Inflammatory macrophage treated with lipopolysaccharide for 1 hour (primary cell): ENCODE measurements around the gene VIT.

Experiments
- DNase-seq, 2 donors: peaks; one replicate each; pipeline ENCODE4 v3.0.0-alpha.2; 2020 to 2022

Gene VIT, protein sequence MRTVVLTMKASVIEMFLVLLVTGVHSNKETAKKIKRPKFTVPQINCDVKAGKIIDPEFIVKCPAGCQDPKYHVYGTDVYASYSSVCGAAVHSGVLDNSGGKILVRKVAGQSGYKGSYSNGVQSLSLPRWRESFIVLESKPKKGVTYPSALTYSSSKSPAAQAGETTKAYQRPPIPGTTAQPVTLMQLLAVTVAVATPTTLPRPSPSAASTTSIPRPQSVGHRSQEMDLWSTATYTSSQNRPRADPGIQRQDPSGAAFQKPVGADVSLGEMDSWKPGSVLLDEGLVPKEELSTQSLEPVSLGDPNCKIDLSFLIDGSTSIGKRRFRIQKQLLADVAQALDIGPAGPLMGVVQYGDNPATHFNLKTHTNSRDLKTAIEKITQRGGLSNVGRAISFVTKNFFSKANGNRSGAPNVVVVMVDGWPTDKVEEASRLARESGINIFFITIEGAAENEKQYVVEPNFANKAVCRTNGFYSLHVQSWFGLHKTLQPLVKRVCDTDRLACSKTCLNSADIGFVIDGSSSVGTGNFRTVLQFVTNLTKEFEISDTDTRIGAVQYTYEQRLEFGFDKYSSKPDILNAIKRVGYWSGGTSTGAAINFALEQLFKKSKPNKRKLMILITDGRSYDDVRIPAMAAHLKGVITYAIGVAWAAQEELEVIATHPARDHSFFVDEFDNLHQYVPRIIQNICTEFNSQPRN

DNA sequence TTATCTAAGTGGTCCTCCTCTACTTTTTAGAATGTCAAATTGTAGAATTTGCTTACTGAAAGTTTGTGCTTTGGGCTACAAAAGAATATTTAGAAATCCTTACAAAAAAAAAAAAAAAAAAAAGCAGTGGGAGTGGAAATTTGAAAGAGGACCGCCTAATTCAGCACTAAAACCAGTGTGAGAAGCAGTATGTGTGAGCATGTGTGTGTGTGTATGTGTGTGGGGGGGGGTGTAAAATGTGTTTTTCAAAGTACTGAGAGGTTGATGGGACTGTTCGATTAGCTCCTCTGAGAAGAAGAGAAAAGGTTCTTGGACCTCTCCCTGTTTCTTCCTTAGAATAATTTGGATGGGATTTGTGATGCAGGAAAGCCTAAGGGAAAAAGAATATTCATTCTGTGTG is at the start of gene VIT:
TSS of gene VIT (plus strand) at position 175 of the 400 bp plus-strand sequence. CDS start 19,664 bp downstream, outside the sequence.
- DNase-seq, result no peak

DNA sequence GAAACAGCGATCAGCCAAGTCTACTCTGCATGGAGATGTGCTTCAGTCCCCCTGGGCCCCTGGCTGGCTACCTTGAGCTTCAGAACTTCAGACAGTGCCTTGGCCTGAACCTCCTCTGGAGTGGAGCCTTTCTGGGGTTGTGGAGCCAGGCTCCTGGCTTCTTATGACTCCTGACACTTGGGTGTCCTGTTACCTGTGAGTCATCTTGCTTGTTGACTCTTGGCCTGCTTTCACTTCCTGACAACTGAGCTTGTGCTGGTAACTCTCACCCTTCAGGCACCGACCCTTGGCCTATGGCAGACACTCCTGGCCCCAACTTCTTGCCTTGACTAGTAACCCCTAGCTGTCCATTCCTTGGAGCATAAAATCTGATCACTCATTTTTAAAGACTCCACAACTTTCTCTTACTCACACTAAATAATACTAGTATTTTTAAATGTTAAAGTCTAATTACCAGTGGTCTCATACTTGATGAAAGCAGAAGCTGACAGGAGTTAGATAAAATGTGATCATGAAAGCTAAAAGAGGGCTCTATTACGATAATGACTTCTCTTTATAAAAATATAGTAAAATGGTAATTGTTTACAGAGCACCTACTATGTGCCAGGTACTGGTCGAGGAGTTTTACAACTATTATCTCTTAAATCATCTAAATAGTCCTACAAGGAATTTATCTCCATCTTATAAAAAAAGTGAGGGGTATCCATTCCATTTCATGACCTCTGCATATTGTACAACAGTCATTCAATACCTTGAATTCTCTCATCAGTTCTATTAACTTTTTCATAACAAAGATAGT is 46.3 kb upstream of the VIT start:
- peak; percentile 5 to 36 for DNase-seq

DNA sequence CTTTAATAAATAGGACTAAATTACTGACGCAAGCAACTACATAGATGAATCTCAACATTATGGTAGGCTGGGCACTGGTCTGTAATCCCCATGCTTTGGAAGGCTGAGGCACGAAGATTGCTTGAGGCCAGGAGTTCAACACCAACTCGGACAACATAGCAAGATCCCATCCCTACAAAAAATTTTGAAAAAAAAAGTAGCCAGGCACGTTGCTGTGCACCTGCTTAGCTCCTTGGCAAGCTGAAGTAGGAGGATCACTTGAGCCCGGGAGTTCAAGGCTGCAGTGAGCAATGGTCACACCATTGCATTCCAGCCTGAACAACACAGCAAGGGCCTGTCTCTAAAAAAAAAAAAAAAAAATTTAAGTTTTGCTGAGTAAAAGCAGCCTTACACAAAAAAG is 43.4 kb upstream of the VIT start:
- DNase-seq, result no peak

DNA sequence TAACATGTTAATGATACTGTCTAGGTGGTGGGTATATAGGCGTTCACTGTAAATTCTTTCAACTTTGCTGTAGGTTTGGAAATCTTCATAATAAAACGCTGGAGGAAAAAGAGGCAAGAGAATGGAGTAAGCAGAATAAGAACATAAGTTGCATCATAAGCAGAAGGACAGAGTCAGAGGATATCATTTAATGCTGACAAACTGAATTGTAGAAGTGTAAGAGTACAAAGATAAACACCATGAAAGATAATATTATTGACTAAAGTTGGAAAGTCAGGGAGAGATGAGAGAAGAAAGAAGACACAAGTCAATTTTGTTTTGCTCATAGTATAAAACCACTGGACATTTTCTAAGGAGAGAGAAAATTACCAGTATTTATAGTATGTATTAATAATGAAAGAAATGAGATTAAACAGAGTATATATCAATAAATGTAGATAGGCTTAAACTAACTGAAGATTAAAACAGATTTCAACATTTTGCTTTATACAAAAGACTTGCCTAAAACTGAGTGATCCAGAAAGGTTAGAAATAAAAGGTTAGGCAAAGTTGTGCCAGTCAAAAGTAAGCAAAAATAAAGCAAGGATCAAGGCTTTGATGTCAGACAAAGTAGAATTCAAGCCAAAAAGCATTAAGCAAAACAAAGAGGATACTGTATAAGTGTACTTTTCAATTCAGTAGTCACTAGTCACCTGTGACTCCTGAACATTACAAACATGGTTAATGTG is 42.4 kb upstream of the VIT start:
- no peak for DNase-seq

DNA sequence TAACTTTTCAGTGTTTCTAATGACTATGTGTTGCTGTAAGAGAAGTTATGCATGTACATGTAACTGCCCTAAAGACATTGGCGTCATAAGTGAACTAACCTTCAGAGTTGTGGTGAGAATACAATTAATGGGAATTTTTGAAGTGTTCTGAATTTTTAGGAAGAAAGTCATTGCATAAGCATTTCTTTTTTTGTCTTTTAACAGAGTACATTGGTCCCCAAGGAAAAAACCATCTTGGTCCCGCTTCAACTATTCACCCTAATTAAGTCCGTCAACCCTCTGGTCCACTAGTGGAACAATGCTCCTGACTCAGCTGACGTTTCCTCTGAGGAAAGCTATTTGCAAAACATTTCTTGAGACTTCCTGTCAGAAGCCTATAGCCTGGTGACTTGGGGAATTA is 41.1 kb upstream of the VIT start:
- no peak for DNase-seq

DNA sequence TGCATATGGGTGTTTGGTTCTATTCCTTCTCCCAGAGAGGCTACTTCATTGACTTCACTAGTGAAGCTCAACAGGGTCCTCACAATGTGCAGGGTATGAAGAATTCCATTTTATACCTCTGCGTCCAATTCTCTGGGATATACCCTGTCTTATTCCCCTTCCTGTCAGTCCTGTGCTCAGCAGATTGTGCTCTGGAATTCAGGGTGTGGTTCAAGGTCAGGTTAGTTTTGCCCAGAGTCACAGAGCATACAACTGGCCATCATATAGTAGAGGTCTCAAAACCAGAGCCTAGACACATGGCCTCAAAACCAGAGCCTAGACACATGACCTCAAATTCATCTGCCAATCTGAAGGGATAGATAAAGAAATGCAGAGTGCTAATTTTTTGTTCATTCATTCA is 38.8 kb upstream of the VIT start:
- DNase-seq, result no peak

DNA sequence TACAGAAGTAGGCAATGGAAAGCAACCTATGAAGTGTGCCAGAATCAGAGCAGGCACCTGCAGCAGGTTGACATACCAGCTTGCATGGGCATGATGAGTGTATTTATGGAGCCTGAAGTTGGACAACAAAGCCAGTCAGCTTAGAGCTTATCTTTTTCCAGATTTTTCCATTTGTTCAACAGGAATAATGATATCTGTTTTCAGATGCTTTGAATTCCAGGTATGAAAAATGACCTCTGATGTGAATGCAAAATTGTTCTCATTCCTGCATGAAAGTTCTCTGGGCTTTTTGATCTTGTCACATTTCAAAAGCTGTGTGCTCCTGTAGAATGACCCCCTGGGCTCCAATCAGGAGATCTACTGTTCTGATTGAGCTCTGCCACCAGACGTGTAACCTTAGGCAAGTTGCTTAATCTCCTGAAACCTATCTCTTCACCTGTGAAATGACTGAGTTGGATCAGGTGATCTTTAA is 38.2 kb upstream of the VIT start:
- no peak for DNase-seq

DNA sequence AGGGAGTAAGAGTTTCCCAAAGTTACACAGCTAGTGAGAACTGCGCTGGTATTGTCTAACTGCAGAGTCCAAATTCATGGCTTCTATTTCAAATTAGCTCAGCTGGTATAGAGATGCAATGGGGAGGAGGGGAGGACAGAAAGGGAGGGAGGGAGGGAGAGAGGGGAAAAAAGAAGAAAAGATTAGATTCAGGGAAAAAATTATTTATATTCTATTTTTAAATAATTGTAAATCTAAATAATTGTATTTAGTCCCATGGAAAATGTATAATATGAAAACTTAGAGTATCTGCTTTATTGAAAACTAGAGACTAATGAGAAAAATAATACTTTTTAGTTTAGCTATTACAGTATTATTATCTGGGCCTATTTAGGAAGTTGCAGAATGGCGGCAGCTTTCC is 37.3 kb upstream of the VIT start:
- no peak for DNase-seq

DNA sequence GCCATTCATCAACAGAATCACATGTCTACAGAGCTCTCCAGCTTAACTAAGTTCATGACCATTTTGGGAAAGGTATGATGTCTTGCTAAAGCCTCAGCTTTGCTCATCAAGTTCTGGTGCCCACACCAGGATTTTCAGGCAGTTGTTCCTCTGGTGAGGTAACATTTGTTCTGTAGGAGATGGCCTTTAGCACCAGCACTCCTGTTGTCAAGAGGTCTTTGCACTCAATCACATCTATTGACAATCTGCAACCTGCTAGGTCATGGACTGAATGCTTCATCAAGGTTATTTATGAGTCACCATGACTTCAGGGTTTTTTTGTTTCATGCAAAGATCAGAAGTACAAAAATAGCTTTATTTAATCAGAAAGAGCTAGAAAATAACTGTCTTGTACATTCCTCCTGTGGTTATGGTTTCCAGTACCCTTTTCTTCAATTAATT is 36.6 kb upstream of the VIT start:
- DNase-seq, result no peak

DNA sequence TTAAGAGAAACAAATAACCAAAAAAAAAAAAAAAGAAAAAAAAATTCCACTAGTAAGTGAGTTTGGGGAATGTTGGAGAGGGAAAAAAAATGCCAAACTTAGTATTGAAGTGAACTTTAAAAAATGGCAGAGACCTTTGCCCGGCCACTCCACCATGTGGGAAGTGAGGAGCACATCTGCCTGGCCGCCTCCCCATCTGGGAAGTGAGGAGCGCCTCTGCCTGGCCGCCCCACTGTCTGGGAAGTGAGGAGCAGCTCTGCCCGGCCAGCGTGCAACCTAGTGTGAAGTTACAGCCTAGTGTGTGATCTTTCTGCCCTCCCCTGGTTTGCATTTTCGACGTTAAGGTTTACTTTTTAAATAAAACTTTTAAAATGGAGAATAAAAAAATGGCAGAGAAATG is 33.9 kb upstream of the VIT start:
- no peak for DNase-seq

DNA sequence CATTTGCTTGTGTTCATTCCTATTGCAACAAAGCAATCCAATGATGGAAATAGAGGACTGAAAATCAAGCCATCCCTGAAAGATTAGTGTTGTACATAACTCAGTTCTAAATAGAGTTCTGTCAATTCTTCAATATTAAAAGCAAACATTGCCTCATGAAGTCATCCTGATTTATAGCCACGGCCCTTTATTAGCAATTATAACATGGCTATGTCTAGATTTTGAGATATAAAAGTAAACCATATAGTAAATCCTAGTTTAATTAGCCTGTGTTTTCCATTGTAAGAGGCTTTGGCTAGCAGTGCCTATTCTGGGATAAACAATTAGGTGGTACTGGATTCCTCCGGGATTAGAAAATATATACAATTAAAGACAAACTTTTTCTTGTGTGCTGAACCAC is 33.2 kb upstream of the VIT start:
- no peak for DNase-seq

DNA sequence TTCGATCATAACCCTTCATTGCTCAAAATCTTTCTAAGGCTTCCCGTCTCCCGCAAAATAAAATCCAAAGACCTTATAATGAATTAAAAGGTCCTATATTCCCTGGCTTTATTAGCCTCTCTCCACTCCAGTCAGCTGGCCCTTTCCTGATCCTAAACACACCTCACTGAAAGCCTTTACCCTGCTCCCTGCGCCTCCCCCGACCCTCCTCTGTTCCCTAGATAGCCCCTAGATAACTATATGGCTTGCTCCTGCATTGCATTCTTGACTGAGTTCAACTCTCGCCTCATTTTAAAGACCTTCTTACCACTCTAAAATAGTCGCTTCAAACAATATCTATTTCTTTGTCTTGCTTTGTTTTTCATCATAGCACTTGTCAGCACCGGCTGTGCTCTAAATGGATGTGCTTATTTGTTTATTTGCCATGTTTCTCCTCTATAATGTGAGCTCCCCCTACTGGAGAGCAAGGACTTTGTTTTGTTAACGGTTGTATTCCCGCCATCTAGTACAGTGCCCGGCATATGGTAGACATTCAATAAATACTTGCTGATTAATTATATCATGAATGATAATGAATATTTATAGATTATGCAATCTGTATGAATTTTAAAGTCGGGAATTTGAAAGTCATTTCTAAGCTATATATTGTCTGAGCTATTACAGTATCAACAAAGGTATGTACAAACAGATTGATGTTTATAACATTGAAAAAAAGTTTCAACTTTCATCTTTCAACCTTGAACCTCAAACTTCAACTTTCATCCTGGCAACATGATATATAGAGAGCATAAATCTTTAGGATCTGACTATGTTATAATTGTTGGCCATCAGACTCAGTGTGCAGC is 32.4 kb upstream of the VIT start:
- DNase-seq, result peak; percentile 31 to 68

DNA sequence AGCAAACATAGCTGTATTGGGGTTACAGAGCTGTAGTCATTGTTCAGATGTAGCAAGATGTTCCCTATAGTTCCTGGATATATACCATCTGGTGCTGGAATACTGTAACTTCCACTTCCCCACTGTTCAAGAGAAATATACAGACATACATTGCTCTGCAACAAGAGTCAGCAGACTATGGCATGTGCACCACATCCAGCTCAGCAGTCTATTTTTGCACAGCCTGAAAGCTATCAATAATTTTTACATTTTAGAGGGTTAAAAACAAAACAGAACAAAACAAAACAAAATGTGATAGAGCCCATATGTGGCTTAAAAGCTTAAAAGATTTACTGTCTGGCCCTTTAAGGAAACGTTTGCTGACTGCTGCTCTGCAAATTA is 31.8 kb upstream of the VIT start:
- no peak for DNase-seq

DNA sequence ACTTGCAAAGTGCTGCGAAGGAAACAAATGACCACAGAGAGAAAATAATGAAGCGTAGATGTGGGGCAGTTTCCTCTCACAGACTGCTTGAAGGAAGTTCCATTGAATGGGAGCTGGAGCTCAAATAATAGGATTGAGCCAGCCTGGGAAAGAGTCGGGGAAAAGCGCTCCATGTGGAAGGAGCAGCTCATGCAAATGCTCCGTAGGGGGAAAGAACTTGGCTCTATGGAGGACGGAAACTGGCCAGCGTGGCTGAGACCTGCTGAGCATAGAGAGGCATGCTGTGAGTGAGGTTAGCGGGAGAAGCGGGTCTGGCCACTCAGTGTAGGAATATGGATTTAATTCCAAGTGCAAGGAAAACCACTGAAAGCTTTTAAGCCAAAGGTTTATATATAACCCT is 28.6 kb upstream of the VIT start:
- no peak for DNase-seq

DNA sequence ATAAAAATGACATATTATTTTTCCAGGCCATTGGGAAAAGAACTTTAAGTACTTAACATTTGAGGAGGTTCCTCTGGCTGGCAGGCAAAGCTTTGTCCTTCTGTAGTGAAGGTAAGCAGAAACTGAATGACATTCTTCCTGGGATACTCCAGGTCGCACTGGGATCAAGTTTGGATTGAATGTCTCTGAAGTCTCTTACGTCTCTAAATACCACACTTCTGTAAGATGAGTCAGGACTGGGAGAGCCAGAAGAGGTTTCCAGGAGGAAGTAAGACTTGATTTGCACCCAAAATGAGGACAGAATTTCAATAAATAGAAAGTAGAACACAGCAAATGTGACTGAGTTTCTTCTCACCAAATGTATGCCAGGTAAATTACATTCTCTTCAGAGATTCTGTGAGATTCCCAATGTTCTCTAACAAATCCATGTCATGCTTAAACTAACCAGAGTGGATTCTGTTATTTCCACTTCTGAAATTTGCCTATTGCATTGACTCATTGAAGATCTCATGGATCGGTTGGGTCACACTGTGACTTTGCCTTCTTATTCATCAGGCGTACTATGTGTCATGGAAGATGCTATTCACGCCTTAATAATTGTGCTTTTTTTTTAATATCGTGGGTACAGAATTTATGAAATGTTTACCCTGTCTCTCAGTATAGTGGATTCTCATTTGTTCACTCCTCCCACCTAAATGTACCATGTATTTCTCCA is 25.5 kb upstream of the VIT start:
- DNase-seq, result no peak

DNA sequence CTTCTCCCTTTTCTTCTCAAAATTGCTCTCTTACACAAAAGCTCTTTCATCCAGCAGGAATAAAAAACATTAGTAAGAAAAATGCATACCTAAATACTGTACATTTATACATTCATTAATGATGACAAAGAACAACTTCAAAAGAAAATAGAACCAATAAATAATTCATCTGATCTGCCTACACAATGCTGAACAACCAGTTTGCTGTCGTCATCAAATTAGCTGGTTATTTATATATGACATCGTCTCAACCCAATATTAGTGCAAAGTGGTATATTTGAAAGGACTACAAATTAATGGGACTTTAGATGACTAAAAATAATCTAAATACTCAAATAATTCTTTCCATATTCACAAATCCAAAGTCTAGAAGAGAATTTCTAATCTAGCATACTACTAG is 24.8 kb upstream of the VIT start:
- no peak for DNase-seq

DNA sequence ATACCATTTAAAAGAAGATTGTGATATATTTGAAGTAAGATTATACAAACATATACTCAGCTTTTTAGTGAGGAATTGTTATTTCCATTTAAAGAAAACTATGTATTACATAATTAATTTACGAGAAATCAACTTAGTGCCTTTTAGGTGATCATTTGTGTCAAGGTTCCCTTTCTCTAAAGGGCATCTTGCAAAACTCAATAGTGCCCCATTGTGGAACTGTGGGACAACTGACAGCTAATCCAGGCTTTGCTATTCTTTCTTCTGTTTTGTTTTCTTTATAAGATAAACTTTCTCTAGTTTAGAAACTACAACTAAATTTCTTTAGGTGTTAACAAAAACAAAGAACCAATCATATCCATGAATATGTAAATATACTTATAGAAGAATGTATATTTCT is 24.3 kb upstream of the VIT start:
- peak; percentile 16 to 41 for DNase-seq

DNA sequence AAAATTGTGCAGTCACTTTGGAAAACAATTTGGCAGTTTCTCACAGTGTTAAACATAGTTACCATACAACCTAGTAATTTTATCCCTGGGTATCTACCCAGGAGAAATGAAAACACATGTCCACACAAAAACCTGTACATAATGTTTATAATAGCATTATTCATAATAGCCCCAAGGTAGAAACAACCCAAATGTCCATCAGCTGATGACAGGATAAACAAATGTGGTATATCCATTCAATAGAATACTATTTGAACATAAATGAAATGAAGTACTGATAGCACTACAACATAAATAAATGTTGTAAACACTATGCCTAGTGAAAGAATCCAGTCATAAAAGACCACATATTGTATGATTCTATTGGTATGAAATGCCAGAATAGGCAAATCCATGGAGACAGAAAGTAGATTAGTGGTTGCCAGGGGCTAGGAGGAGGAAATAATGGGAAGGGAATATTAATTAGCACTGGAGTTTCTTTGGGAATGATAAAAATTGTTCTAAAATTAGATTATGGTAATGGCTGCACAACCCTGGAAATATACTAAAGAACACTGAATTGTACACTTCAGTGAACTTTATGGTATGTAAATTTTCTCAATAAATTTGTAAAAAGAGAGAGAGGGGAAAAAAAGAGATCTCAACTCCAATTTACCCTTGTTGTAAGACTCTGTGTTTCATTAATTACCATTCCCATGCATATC is 20.8 kb upstream of the VIT start:
- no peak for DNase-seq

DNA sequence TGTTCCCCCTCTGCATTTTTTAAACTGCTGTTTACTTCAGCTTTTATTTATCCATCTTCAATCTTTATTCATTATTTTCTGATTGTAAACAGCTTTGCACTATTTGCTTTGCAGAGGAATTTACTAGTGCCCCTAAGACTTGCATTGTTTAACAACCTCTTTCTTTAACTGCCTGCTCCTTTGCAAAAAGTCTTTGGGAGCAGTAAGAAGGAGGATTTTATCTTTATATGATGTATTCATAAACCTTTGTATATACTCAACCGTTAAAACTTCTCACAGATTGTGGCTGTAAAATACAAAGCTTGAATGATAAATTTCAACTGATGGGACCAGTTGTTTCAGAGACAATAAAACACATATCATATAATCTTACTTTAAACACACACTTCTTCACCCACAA is 20.1 kb upstream of the VIT start:
- no peak for DNase-seq

DNA sequence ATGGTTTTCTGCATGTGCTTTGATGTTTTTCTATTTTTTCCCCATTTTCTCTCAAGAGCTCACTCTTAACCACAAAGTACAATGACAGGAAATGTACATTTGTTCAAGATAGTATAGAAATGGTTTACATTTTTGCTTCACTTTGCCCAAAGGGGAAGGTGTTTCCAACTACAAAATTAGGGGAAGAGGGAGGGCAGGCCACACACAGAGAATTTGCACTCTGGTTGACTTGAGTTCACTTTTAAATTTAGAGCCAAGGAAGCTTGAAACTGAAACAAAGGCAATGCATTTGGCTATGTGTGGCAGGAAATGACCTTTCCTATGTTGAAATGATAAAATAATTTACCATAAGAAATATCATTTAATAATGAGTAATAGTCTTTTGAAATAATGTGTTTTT is 19.1 kb upstream of the VIT start:
- peak; percentile 64 to 67 for DNase-seq
